ENCODE results near the gene RPAP2.

RPAP2 gene

DNA sequence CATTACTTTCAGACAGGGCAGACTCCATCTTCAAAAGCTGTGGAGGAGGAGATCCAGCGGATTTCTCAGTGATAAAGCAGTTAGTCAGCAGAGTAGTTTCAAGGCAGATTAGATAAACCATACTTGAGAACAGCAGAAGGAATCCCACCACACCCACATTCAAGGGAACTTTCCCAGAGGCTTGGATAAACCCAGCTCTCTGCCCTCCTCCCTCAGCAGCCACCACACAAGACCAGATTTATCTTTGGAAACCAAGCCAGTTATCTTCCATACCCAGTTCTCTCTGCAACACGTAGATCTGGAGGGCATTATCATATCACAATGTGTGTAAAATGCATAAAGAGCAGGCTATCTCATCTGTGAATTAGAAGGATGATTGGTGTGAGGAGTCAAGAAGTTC, 147.7 kb downstream of the RPAP2 start:
- no peak for DNase-seq

DNA sequence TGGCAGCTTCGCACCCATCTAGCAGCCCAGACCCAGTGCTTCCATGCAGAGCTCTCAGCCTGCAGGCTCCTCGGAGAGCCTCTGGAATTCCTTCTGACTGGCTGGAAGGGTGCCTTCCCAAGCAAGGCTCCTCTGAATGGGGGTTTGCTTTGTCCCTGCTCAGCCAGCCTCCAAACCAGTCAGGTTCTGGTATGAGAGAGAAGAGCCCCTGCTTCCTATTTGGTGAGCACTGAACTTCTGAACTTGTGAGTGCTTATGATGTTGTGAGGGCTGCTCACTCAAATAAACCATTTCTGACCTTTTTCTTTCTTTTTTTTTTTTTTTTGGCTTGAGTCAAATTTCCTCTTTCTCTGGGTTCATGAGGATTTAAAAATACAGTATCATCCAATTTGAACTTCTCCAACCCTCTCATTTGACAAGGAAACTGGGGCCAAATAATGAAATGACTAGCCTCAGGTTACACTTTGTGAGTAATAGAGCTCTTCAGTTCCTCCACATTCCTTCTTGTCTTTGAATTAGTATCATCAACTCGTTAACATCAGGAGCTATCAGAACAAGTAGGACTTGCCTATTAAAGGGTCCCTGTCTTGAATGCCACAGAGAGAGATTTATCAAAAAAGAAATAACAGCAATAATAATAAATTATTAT, 148.3 kb downstream of the RPAP2 start:
- DNase-seq, result no peak

DNA sequence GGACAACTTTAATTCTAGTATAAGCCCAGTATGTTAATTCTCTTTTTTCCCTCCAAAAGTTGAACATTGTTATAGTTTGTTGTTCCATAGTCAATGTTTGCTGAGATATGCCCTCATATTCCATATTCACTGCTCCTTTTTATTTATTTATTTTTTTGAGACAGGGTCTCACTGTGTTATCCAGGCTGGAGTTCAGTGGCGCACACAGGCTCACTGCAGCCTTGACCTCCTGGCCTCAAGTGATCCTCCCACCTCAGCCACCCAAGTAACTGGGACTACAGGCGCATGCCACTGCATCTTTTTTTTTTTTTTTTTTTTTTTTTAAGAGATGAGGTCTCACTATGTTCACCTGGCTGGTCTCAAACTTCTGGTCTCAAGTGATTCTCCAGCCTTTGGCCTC, 149.1 kb downstream of the RPAP2 start:
- DNase-seq, result no peak
